Measurements from ENCODE around the gene SLC46A1.

DNA sequence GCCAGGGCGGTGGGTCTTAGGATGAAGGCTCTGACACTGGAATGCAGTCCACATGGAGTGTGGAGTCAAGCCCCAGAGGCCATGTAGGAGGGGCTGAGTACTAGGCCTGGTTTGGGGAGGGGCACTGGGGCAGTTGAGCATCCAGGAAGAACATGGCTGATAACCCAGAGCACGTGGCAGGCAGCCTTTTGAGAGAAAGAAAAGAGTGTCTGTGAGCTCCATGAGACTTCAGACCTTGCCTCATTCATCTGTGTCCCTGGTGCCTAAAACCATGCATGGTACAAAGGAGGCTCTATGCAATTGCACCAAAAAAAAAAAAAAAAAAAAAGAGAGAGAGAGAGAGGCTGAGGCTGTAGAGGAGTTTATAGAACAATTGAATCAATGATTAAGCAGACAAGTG lies 14.6 kb downstream of the SLC46A1 start:
- TF ChIP-seq CTCF (conservative IDR thresholded peaks at IDR 0.05; ENCODE audit: low read length) (no peak), EZH2phosphoT487 (IDR thresholded peaks at IDR 0.05; ENCODE audit: borderline replicate concordance, low read depth, low read length) (no peak)
